Retinal pigment epithelial cell (primary cell): ENCODE data around the gene NEIL1.
"Not testable (repeated sequence)": the region's sequence is repeated elsewhere in the genome, so short reads cannot be mapped to it uniquely, and the experiment has no call there.

ENCODE experiments used
- DNase-seq: peaks from one replicate; pipeline ENCODE4 v3.0.0-alpha.2; 2010; ENCODE audit warnings: low read depth
- H3K4me3 ChIP-seq: 2 replicates; pipeline ENCODE4 v1.5.1; 2011; ENCODE audit warnings: mild to moderate bottlenecking, low read length, control low read depth, moderate library complexity
- CTCF ChIP-seq: conservative IDR thresholded peaks from 2 replicates; pipeline ENCODE4 v1.5.1; 2011; ENCODE audit warnings: low read depth, low read length, control low read depth, inconsistent platforms

The NEIL1 gene

GRCh38 chr15:75338661-75339240, 8.1 kb upstream of the NEIL1 start:
- H3K4me3 ChIP-seq: no peak overlapping the region
- no peak for TF ChIP-seq CTCF
- no peak for DNase-seq

- TF ChIP-seq CTCF: no peak
- H3K4me3 ChIP-seq: no peak overlapping the region
- no peak for DNase-seq
Measured at GRCh38 chr15:75339531-75340240, 7.2 kb upstream of the NEIL1 start.

GRCh38 chr15:75342221-75342620, 4.6 kb upstream of the NEIL1 start:
- no peak for DNase-seq
- no peak overlapping the region for H3K4me3 ChIP-seq
- TF ChIP-seq CTCF: no peak

GRCh38 chr15:75343953-75344352, 2.9 kb upstream of the NEIL1 start:
- not testable (repeated sequence) for DNase-seq, H3K4me3 ChIP-seq

- peak overlapping the region; percentile 77 for H3K4me3 ChIP-seq
- TF ChIP-seq CTCF: no peak
- no peak for DNase-seq
Measured at GRCh38 chr15:75347222-75348033, 589 bp downstream of the NEIL1 start.

- TF ChIP-seq CTCF: no peak
- H3K4me3 ChIP-seq: peak overlapping the region; percentile 77
- DNase-seq: no peak
Measured at GRCh38 chr15:75348034-75348561, 1.3 kb downstream of the NEIL1 start.

- H3K4me3 ChIP-seq: peak overlapping the region; percentile 77
- no peak for DNase-seq
- no peak for TF ChIP-seq CTCF
Measured at GRCh38 chr15:75348562-75349350, 1.9 kb downstream of the NEIL1 start.

GRCh38 chr15:75349351-75349669, 2.5 kb downstream of the NEIL1 start:
- DNase-seq, H3K4me3 ChIP-seq: not testable (repeated sequence)
